ENCODE measurements around the gene THSD7A. TPM values are rescaled to one million over a fixed set of nuclear protein-coding genes. Genes with fewer than 3 reads are reported as not detected.

The THSD7A gene
- total RNA-seq, 1 experiment from 2014 or later, result not detected

- H3K79me2 ChIP-seq (ENCODE audit: low read length), result no peaks in the 10 kb centered on the region
- no peaks in the 10 kb centered on the region for H3K27me3 ChIP-seq (ENCODE audit: low read length)
- no peak overlapping the region for H3K4me2 ChIP-seq (ENCODE audit: low read depth, low read length, poor library complexity, severe bottlenecking)
- DNase-seq, result peak; percentile 5
- no peaks in the 10 kb centered on the region for H3K36me3 ChIP-seq (ENCODE audit: insufficient read depth, low read length)
- no peaks in the 10 kb centered on the region for H3K4me1 ChIP-seq (ENCODE audit: low read length)
- H3K9me3 ChIP-seq (ENCODE audit: low read length), result no peaks in the 10 kb centered on the region
- H3K9ac ChIP-seq (ENCODE audit: low read length), result no peak overlapping the region
- no peak overlapping the region for H2AFZ ChIP-seq (ENCODE audit: low read length)
- H3K27ac ChIP-seq (ENCODE audit: low read length), result no peak overlapping the region
- H3K4me3 ChIP-seq (ENCODE audit: low read length), result no peak overlapping the region
- no peaks in the 10 kb centered on the region for H4K20me1 ChIP-seq (ENCODE audit: insufficient read depth, low read depth, low read length)
- H3K9me2 ChIP-seq (replicated peaks; ENCODE audit: insufficient read depth, low read length), result no peaks in the 10 kb centered on the region
Observed at GRCh38 chr7:11819947-11820346, 12.1 kb downstream of the THSD7A start.

GRCh38 chr7:11819271-11819670 is 12.7 kb downstream of the THSD7A start:
- H3K9me2 ChIP-seq (replicated peaks; ENCODE audit: insufficient read depth, low read length), result no peaks in the 10 kb centered on the region
- H3K4me1 ChIP-seq (ENCODE audit: low read length), result no peaks in the 10 kb centered on the region
- H3K27me3 ChIP-seq (ENCODE audit: low read length), result no peaks in the 10 kb centered on the region
- no peak overlapping the region for H3K4me2 ChIP-seq (ENCODE audit: low read depth, low read length, poor library complexity, severe bottlenecking)
- no peak overlapping the region for H3K9ac ChIP-seq (ENCODE audit: low read length)
- no peaks in the 10 kb centered on the region for H4K20me1 ChIP-seq (ENCODE audit: insufficient read depth, low read depth, low read length)
- H3K36me3 ChIP-seq (ENCODE audit: insufficient read depth, low read length), result no peaks in the 10 kb centered on the region
- H2AFZ ChIP-seq (ENCODE audit: low read length), result no peak overlapping the region
- no peak overlapping the region for H3K27ac ChIP-seq (ENCODE audit: low read length)
- no peak overlapping the region for H3K4me3 ChIP-seq (ENCODE audit: low read length)
- peak; percentile 16 for DNase-seq
- no peaks in the 10 kb centered on the region for H3K79me2 ChIP-seq (ENCODE audit: low read length)
- no peaks in the 10 kb centered on the region for H3K9me3 ChIP-seq (ENCODE audit: low read length)

GRCh38 chr7:11818281-11818680 is 13.7 kb downstream of the THSD7A start:
- Histone ChIP-seq H3K79me2 (ENCODE audit: low read length) (no peaks in the 10 kb centered on the region), H3K9me2 (replicated peaks; ENCODE audit: insufficient read depth, low read length) (no peaks in the 10 kb centered on the region), H3K4me2 (ENCODE audit: low read depth, low read length, poor library complexity, severe bottlenecking) (no peak overlapping the region), H3K4me3 (ENCODE audit: low read length) (no peak overlapping the region), H4K20me1 (ENCODE audit: insufficient read depth, low read depth, low read length) (no peaks in the 10 kb centered on the region), H3K4me1 (ENCODE audit: low read length) (no peaks in the 10 kb centered on the region), H2AFZ (ENCODE audit: low read length) (no peak overlapping the region), H3K9ac (ENCODE audit: low read length) (no peak overlapping the region), H3K36me3 (ENCODE audit: insufficient read depth, low read length) (no peaks in the 10 kb centered on the region), H3K9me3 (ENCODE audit: low read length) (no peaks in the 10 kb centered on the region), H3K27ac (ENCODE audit: low read length) (no peak overlapping the region), H3K27me3 (ENCODE audit: low read length) (no peaks in the 10 kb centered on the region)
- DNase-seq, result no peak

- Histone ChIP-seq H4K20me1 (ENCODE audit: insufficient read depth, low read depth, low read length) (no peaks in the 10 kb centered on the region), H3K79me2 (ENCODE audit: low read length) (no peaks in the 10 kb centered on the region), H2AFZ (ENCODE audit: low read length) (no peak overlapping the region)
Observed at GRCh38 chr7:11817111-11817740, 14.8 kb downstream of the THSD7A start.

GRCh38 chr7:11811709-11812108 is 20.3 kb downstream of the THSD7A start:
- Histone ChIP-seq H3K27me3 (ENCODE audit: low read length) (no peaks in the 10 kb centered on the region), H4K20me1 (ENCODE audit: insufficient read depth, low read depth, low read length) (no peaks in the 10 kb centered on the region), H3K27ac (ENCODE audit: low read length) (no peak overlapping the region), H3K9ac (ENCODE audit: low read length) (no peak overlapping the region), H3K36me3 (ENCODE audit: insufficient read depth, low read length) (no peaks in the 10 kb centered on the region), H3K4me1 (ENCODE audit: low read length) (no peaks in the 10 kb centered on the region), H3K4me2 (ENCODE audit: low read depth, low read length, poor library complexity, severe bottlenecking) (no peak overlapping the region), H3K79me2 (ENCODE audit: low read length) (no peaks in the 10 kb centered on the region), H3K9me2 (replicated peaks; ENCODE audit: insufficient read depth, low read length) (no peaks in the 10 kb centered on the region), H3K9me3 (ENCODE audit: low read length) (no peaks in the 10 kb centered on the region), H2AFZ (ENCODE audit: low read length) (no peak overlapping the region), H3K4me3 (ENCODE audit: low read length) (no peak overlapping the region)
- DNase-seq, result no peak

More at GRCh38 chr7:11817111-11817740, 14.8 kb downstream of the THSD7A start:
- no peaks in the 10 kb centered on the region for H3K9me3 ChIP-seq (ENCODE audit: low read length)
- no peak overlapping the region for H3K4me3 ChIP-seq (ENCODE audit: low read length)
- no peaks in the 10 kb centered on the region for H3K4me1 ChIP-seq (ENCODE audit: low read length)
- H3K4me2 ChIP-seq (ENCODE audit: low read depth, low read length, poor library complexity, severe bottlenecking), result no peak overlapping the region
- DNase-seq, result no peak
- no peaks in the 10 kb centered on the region for H3K36me3 ChIP-seq (ENCODE audit: insufficient read depth, low read length)
- H3K27me3 ChIP-seq (ENCODE audit: low read length), result no peaks in the 10 kb centered on the region
- no peak overlapping the region for H3K9ac ChIP-seq (ENCODE audit: low read length)
- no peaks in the 10 kb centered on the region for H3K9me2 ChIP-seq (replicated peaks; ENCODE audit: insufficient read depth, low read length)
- no peak overlapping the region for H3K27ac ChIP-seq (ENCODE audit: low read length)

- Histone ChIP-seq H3K27ac (ENCODE audit: low read length) (no peak overlapping the region), H2AFZ (ENCODE audit: low read length) (no peak overlapping the region), H3K79me2 (ENCODE audit: low read length) (no peaks in the 10 kb centered on the region), H3K4me2 (ENCODE audit: low read depth, low read length, poor library complexity, severe bottlenecking) (no peak overlapping the region), H3K27me3 (ENCODE audit: low read length) (no peaks in the 10 kb centered on the region), H3K4me1 (ENCODE audit: low read length) (no peaks in the 10 kb centered on the region), H4K20me1 (ENCODE audit: insufficient read depth, low read depth, low read length) (no peaks in the 10 kb centered on the region), H3K9ac (ENCODE audit: low read length) (no peak overlapping the region), H3K36me3 (ENCODE audit: insufficient read depth, low read length) (no peaks in the 10 kb centered on the region), H3K9me2 (replicated peaks; ENCODE audit: insufficient read depth, low read length) (no peaks in the 10 kb centered on the region), H3K4me3 (ENCODE audit: low read length) (no peak overlapping the region), H3K9me3 (ENCODE audit: low read length) (no peaks in the 10 kb centered on the region)
- no peak for DNase-seq
Observed at GRCh38 chr7:11810043-11810625, 21.9 kb downstream of the THSD7A start.

- H2AFZ ChIP-seq (ENCODE audit: low read length), result no peak overlapping the region
- H3K36me3 ChIP-seq (ENCODE audit: insufficient read depth, low read length), result no peaks in the 10 kb centered on the region
- H3K27me3 ChIP-seq (ENCODE audit: low read length), result no peaks in the 10 kb centered on the region
- no peak overlapping the region for H3K9ac ChIP-seq (ENCODE audit: low read length)
- no peaks in the 10 kb centered on the region for H3K9me3 ChIP-seq (ENCODE audit: low read length)
- no peak overlapping the region for H3K27ac ChIP-seq (ENCODE audit: low read length)
- no peak overlapping the region for H3K4me2 ChIP-seq (ENCODE audit: low read depth, low read length, poor library complexity, severe bottlenecking)
- H3K9me2 ChIP-seq (replicated peaks; ENCODE audit: insufficient read depth, low read length), result no peaks in the 10 kb centered on the region
- no peaks in the 10 kb centered on the region for H4K20me1 ChIP-seq (ENCODE audit: insufficient read depth, low read depth, low read length)
- no peaks in the 10 kb centered on the region for H3K4me1 ChIP-seq (ENCODE audit: low read length)
- H3K79me2 ChIP-seq (ENCODE audit: low read length), result no peaks in the 10 kb centered on the region
- DNase-seq, result no peak
- H3K4me3 ChIP-seq (ENCODE audit: low read length), result no peak overlapping the region
Observed at GRCh38 chr7:11807000-11807399, 25.0 kb downstream of the THSD7A start.

GRCh38 chr7:11804621-11805020 is 27.4 kb downstream of the THSD7A start:
- Histone ChIP-seq H3K36me3 (ENCODE audit: insufficient read depth, low read length) (no peaks in the 10 kb centered on the region), H2AFZ (ENCODE audit: low read length) (no peak overlapping the region), H3K9ac (ENCODE audit: low read length) (no peak overlapping the region), H4K20me1 (ENCODE audit: insufficient read depth, low read depth, low read length) (no peaks in the 10 kb centered on the region), H3K9me3 (ENCODE audit: low read length) (no peaks in the 10 kb centered on the region), H3K27ac (ENCODE audit: low read length) (no peak overlapping the region), H3K9me2 (replicated peaks; ENCODE audit: insufficient read depth, low read length) (no peaks in the 10 kb centered on the region), H3K79me2 (ENCODE audit: low read length) (no peaks in the 10 kb centered on the region), H3K4me1 (ENCODE audit: low read length) (no peaks in the 10 kb centered on the region), H3K27me3 (ENCODE audit: low read length) (no peaks in the 10 kb centered on the region), H3K4me2 (ENCODE audit: low read depth, low read length, poor library complexity, severe bottlenecking) (no peak overlapping the region), H3K4me3 (ENCODE audit: low read length) (no peak overlapping the region)
- DNase-seq, result no peak
